Right ventricle myocardium inferior (tissue), 1 donor: Measurements from ENCODE around the gene NAV2. TPM values are rescaled to one million over a fixed set of nuclear protein-coding genes. Genes with fewer than 3 reads are reported as not detected.

Experiments used
- ATAC-seq: fragments of 200-7000 bp; cut with Tn5 transposase; one replicate; pipeline ENCODE4 v1.9.1; 2020; ENCODE audit warnings: mild to moderate bottlenecking, moderate library complexity
- DNase-seq: peaks from one replicate; pipeline ENCODE4 v3.0.0; 2021; ENCODE audit errors: missing footprints
- intact Hi-C: fragments of 100-400 bp; cut with DNase I; formaldehyde crosslinking; loops from one replicate; pipeline ENCODE4 v1.11.0; 2022
- total RNA-seq: library from RNA; stranded (reverse); fragmentation: NEBNext Ultra II Directional; extraction: Animal tissue kit (Norgen Biotek cat#: 25700); gene quantifications from one replicate; pipeline ENCODE4 v1.2.1, GENCODE V29; 2021
- donor health status: DM: no; HTN: yes; CAD: no; lungs with severe emphysema.

Gene NAV2
- total RNA-seq, 1 donor from 2014 or later: 14.0 TPM

- DNase-seq: no peak
- intact Hi-C loops: loop anchor here (1.0 to 5.0 kb wide), 4 partner anchors 15 to 135 kb away; no protein-coding TSS in a partner anchor
- ATAC-seq: peak; percentile 10
These were observed 741 bp upstream of the NAV2 start for GRCh38 chr11:19711911-19712280.

- DNase-seq (no peak), ATAC-seq (no peak)
- intact Hi-C loops: loop anchor here (2.0 to 5.0 kb wide), 4 partner anchors 17 to 86 kb away; no protein-coding TSS in a partner anchor
These were observed 772 bp downstream of the NAV2 start for GRCh38 chr11:19713196-19714021.

GRCh38 chr11:19714022-19714386 is 1.4 kb downstream of the NAV2 start:
- ATAC-seq (no peak), DNase-seq (no peak)
- intact Hi-C loops: loop anchor here (2.0 to 5.0 kb wide), 2 partner anchors 23 to 87 kb away; no protein-coding TSS in a partner anchor

- DNase-seq: no peak
- intact Hi-C loops: loop anchor here (2.0 to 5.0 kb wide), 2 partner anchors 22 to 87 kb away; no protein-coding TSS in a partner anchor
- ATAC-seq: peak; percentile 9
These were observed 2.0 kb downstream of the NAV2 start for GRCh38 chr11:19714387-19715363.

GRCh38 chr11:19715373-19715772 is 2.7 kb downstream of the NAV2 start:
- intact Hi-C loops: loop anchor here (2.0 kb wide), 1 partner anchor 21 kb away; no protein-coding TSS in a partner anchor
- ATAC-seq: no peak

GRCh38 chr11:19718051-19718450 is 5.4 kb downstream of the NAV2 start:
- intact Hi-C loops: no loop called here
- no peak for ATAC-seq
- DNase-seq: no peak

More at GRCh38 chr11:19715373-19715772, 2.7 kb downstream of the NAV2 start:
- no peak for DNase-seq

- ATAC-seq (no peak), DNase-seq (no peak)
- intact Hi-C loops: no loop called here
These were observed 6.3 kb downstream of the NAV2 start for GRCh38 chr11:19718951-19719350.

GRCh38 chr11:19719960-19720359 is 7.3 kb downstream of the NAV2 start:
- intact Hi-C loops: no loop called here
- DNase-seq: no peak
- ATAC-seq: no peak

- intact Hi-C loops: no loop called here
- DNase-seq (no peak), ATAC-seq (no peak)
These were observed 8.5 kb downstream of the NAV2 start for GRCh38 chr11:19721176-19721575.

GRCh38 chr11:19722702-19723101 is 10.1 kb downstream of the NAV2 start:
- DNase-seq (no peak), ATAC-seq (no peak)
- intact Hi-C loops: no loop called here

GRCh38 chr11:19723572-19724342 is 11.1 kb downstream of the NAV2 start:
- peak; percentile 32 for ATAC-seq
- DNase-seq: peak; percentile 70
- intact Hi-C loops: no loop called here

- no peak for ATAC-seq
- intact Hi-C loops: no loop called here
- DNase-seq: no peak
These were observed 12.1 kb downstream of the NAV2 start for GRCh38 chr11:19724765-19725164.

GRCh38 chr11:19725379-19726079 is 12.9 kb downstream of the NAV2 start:
- DNase-seq (no peak), ATAC-seq (no peak)
- intact Hi-C loops: no loop called here

- DNase-seq: no peak
- intact Hi-C loops: no loop called here
- no peak for ATAC-seq
These were observed 14.6 kb downstream of the NAV2 start for GRCh38 chr11:19727246-19727645.

GRCh38 chr11:19728436-19728835 is 15.8 kb downstream of the NAV2 start:
- intact Hi-C loops: no loop called here
- no peak for DNase-seq
- ATAC-seq: peak; percentile 22

GRCh38 chr11:19729141-19729540 is 16.5 kb downstream of the NAV2 start:
- DNase-seq (no peak), ATAC-seq (no peak)
- intact Hi-C loops: no loop called here

- ATAC-seq: peak; percentile 61
- intact Hi-C loops: no loop called here
These were observed 17.7 kb downstream of the NAV2 start for GRCh38 chr11:19730373-19730772.

GRCh38 chr11:19734171-19734570 is 21.5 kb downstream of the NAV2 start:
- intact Hi-C loops: no loop called here
- DNase-seq (no peak), ATAC-seq (no peak)

More at GRCh38 chr11:19730373-19730772, 17.7 kb downstream of the NAV2 start:
- DNase-seq: peak; percentile 60
